OCI-LY7 (cell line): Measurements from ENCODE around the gene CMTM3. TPM values are rescaled to one million over a fixed set of nuclear protein-coding genes. Genes with fewer than 3 reads are reported as not detected.
"Not testable (repeated sequence)": the region's sequence is repeated elsewhere in the genome, so short reads cannot be mapped to it uniquely, and the experiment has no call there.

Experiments
- BruUV-seq: library from RNA; stranded (reverse); fragments of 400-500 nt; replicated peaks from 2 replicates; lab custom pipeline; 2021; lab: Mats Ljungman, UMichigan
- CTCF ChIA-PET: fragments of 300-600 bp; sonication (Branson Sonifier 250); formaldehyde crosslinking; loops from one replicate; lab custom pipeline; 2022; ENCODE audit warnings: antibody characterized with exemption; ENCODE audit not compliant: unreplicated experiment; lab: Charles Lee
- POLR2A ChIA-PET: fragments of 300-600 bp; sonication (Branson Sonifier 250); formaldehyde crosslinking; loops from one replicate; lab custom pipeline; 2022; ENCODE audit warnings: antibody characterized with exemption; lab: Charles Lee
- DNase-seq: peaks from one replicate; pipeline ENCODE4 v3.0.0-alpha.2; 2015; ENCODE audit warnings: low spot score
- H2AFZ ChIP-seq: fragments of 200-600 bp; sonication (generic), shearing (Covaris generic); 2 replicates; pipeline ENCODE4 v1.6.1; 2014; ENCODE audit warnings: mild to moderate bottlenecking, antibody characterized with exemption, low read length, moderate library complexity
- H3K27ac ChIP-seq: fragments of 200-600 bp; sonication (generic); 2 replicates; pipeline ENCODE4 v1.5.1; 2014; ENCODE audit warnings: mixed run types, low read depth, mild to moderate bottlenecking, moderate library complexity, low read length, inconsistent platforms; ENCODE audit not compliant: poor library complexity, severe bottlenecking
- H3K36me3 ChIP-seq: fragments of 200-600 bp; sonication (generic); 2 replicates; pipeline ENCODE4 v1.6.1; 2014; ENCODE audit warnings: mild to moderate bottlenecking, antibody characterized with exemption, low read length, moderate library complexity, mixed read lengths; ENCODE audit not compliant: insufficient read depth
- H3K4me1 ChIP-seq: fragments of 200-600 bp; sonication (generic); 2 replicates; pipeline ENCODE4 v1.5.1; 2014; ENCODE audit warnings: mild to moderate bottlenecking, low read length; ENCODE audit not compliant: insufficient read depth, poor library complexity, severe bottlenecking
- H3K4me2 ChIP-seq: fragments of 200-600 bp; sonication (generic); 2 replicates; pipeline ENCODE4 v1.6.1; 2014; ENCODE audit warnings: mild to moderate bottlenecking, low read length
- H3K4me3 ChIP-seq: fragments of 200-600 bp; sonication (generic); 2 replicates; pipeline ENCODE4 v1.5.1; 2014; ENCODE audit warnings: mild to moderate bottlenecking, low read depth, low read length; ENCODE audit not compliant: poor library complexity, severe bottlenecking
- H3K79me2 ChIP-seq: fragments of 200-600 bp; sonication (generic); 2 replicates; pipeline ENCODE4 v1.6.1; 2016; ENCODE audit warnings: low read depth, mild to moderate bottlenecking, low read length, moderate library complexity, mixed read lengths; ENCODE audit not compliant: insufficient read depth
- H3K9me2 ChIP-seq: fragments of 200-600 bp; sonication (generic); 2 replicates; pipeline ENCODE4 v1.6.1; 2016; ENCODE audit warnings: mild to moderate bottlenecking, low read length, mixed read lengths; ENCODE audit not compliant: insufficient read depth
- H3K9me3 ChIP-seq: fragments of 200-600 bp; sonication (generic); 2 replicates; pipeline ENCODE4 v1.6.1; 2014; ENCODE audit warnings: mild to moderate bottlenecking, mixed run types, low read length, mixed read lengths
- H4K20me1 ChIP-seq: fragments of 200-600 bp; sonication (generic); 2 replicates; pipeline ENCODE4 v1.6.1; 2014; ENCODE audit warnings: mild to moderate bottlenecking, antibody characterized with exemption, low read length, moderate library complexity, mixed read lengths; ENCODE audit not compliant: insufficient read depth
- CTCF ChIP-seq: fragments of 200-600 bp; sonication (generic); conservative IDR thresholded peaks from 2 replicates; pipeline ENCODE4 v1.5.1; 2014; ENCODE audit warnings: mild to moderate bottlenecking, antibody characterized with exemption, low read length, moderate library complexity, mixed read lengths
- EZH2phosphoT487 ChIP-seq: fragments of 200-600 bp; sonication (generic); IDR thresholded peaks from 2 replicates; pipeline ENCODE4 v1.6.1; 2018; ENCODE audit warnings: low read depth, borderline replicate concordance, mild to moderate bottlenecking, mixed run types, antibody characterized with exemption, low read length, moderate library complexity, mixed read lengths
- intact Hi-C: fragments of 100-400 bp; cut with micrococcal nuclease; formaldehyde crosslinking; loops from one replicate; pipeline ENCODE4 v1.10.0; 2022; ENCODE audit not compliant: unreplicated experiment
- total RNA-seq, 2 experiments: library from RNA; depleted of rRNA in 1 of 2; stranded (reverse); fragments of >200 nt in 1 of 2; shearing (Covaris generic) in 1 of 2; gene quantifications; 2 replicates each; pipeline ENCODE4 v1.2.3, GENCODE V29; 2014 to 2022

Gene CMTM3
- total RNA-seq, 2 experiments from 2014 or later = 5.0 to 30.4 TPM

GRCh38 chr16:66563574-66564334, 40.8 kb upstream of the CMTM3 start:
- ChIA-PET POLR2A (interaction anchor here (0.6 to 1.5 kb wide), 6 partner anchors 9 to 124 kb away, joined by 3 to 5 read pairs (median 4); no protein-coding TSS in a partner anchor), CTCF (interaction anchor here (0.9 kb wide), 1 partner anchor 8 kb away, joined by 3 read pairs; no protein-coding TSS in a partner anchor)
- Histone ChIP-seq H3K4me1 (no peaks in the 10 kb centered on the region), H2AFZ (no peak overlapping the region), H3K36me3 (peaks cover 80% of the 10 kb centered on the region), H3K9me3 (no peaks in the 10 kb centered on the region), H3K27ac (no peak overlapping the region), H4K20me1 (no peaks in the 10 kb centered on the region), H3K9me2 (no peaks in the 10 kb centered on the region), H3K4me3 (no peak overlapping the region), H3K4me2 (no peak overlapping the region), H3K79me2 (no peaks in the 10 kb centered on the region)
- DNase-seq = no peak
- BruUV-seq = no TSS peak
- no peak for TF ChIP-seq CTCF
- intact Hi-C loops = no loop called here

- H3K9me2 ChIP-seq = no peaks in the 10 kb centered on the region
- no peak within 1 kb of the TSS for H3K27ac ChIP-seq
- H3K36me3 ChIP-seq = peaks cover 57% of the 10 kb centered on the region
- H3K79me2 ChIP-seq = no peaks in the 10 kb centered on the region
- H2AFZ ChIP-seq = no peak within 1 kb of the TSS
- no TSS peak for BruUV-seq
- H4K20me1 ChIP-seq = no peaks in the 10 kb centered on the region
- no peak within 1 kb of the TSS for H3K4me2 ChIP-seq
- no peaks in the 10 kb centered on the region for H3K4me1 ChIP-seq
- ChIA-PET POLR2A (no interaction called here), CTCF (no interaction called here)
- H3K9me3 ChIP-seq = no peaks in the 10 kb centered on the region
- DNase-seq = no peak
- TF ChIP-seq EZH2phosphoT487 (no peak), CTCF (no peak)
- H3K4me3 ChIP-seq = no peak within 1 kb of the TSS
- intact Hi-C loops = no loop called here
Measured at GRCh38 chr16:66566051-66566901, 38.2 kb upstream of the CMTM3 start, which contains the start of gene CMTM1. Gene CMTM1 (plus strand): TSS chr16:66566439. CDS start chr16:66566514, 75 bp downstream.

- BruUV-seq, H3K9me3 ChIP-seq, H3K27ac ChIP-seq, H3K4me2 ChIP-seq, H3K4me3 ChIP-seq, POLR2A ChIA-PET, H3K79me2 ChIP-seq, H3K9me2 ChIP-seq, CTCF ChIA-PET, DNase-seq, H2AFZ ChIP-seq, intact Hi-C loops, H3K4me1 ChIP-seq, H4K20me1 ChIP-seq: not testable (repeated sequence)
- peaks cover 52% of the 10 kb centered on the region for H3K36me3 ChIP-seq
Measured at GRCh38 chr16:66567270-66567669, 37.2 kb upstream of the CMTM3 start.
